GM18868 (cell line): ENCODE results near the gene RBL1.
"Not testable (repeated sequence)": the region's sequence is repeated elsewhere in the genome, so short reads cannot be mapped to it uniquely, and the experiment has no call there.

Experiments
- ATAC-seq: cut with Tn5 transposase; IDR thresholded peaks from one replicate; pipeline ENCODE4 v1.9.1; 2021; ENCODE audit warnings: mild to moderate bottlenecking, moderate library complexity; ENCODE audit not compliant: unreplicated experiment

RBL1 gene

DNA sequence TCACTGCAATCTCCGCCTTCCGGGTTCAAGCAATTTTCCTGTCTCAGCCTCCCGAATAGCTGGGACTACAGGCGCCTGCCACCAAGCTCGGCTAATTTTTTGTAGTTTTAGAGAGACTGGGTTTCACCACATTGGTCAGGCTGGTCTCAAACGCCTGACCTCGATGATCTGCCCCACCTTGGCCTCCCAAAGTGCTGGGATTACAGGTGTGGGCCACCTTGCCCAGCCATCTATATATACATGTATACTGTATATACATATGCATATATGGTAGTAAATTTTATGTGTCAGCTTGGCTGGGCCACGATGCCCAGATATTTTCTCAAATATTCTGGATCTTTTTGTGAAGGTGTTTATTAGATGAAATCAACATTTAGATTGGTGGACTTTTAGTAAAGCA, 18.8 kb downstream of the RBL1 start:
- ATAC-seq: no peak

DNA sequence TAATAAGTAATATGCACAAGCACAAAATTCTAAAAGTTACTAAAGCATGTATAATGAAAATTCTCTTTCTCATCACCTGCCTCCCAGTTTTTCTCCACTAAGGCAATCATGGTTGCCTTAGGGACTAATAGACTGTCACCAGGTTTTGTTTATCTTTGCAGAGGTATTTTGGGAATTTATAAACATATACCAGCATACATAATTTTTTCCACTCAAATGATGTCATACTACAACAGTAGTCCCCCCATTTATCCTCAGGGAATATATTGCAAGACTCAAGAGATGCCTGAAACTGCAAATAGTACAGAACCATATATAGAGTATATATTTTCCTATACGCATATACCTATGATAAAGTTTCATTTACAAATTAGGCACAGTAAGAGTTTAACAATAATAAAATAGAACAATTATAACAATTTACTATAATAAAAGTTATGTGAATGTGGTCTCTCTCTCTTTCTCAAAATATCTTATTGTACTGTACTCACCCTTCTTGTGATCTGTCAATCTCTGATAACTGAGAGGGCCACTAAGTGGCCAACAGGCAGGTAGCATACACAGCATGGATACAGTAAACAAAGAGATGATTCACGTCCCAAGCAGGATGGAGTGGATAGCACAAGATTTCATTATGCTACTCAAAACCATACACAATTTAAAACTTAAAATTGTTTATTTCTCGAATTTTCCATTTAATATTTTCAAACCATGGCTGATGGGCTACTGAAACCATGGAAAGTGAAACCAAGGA, 19.7 kb downstream of the RBL1 start:
- no peak for ATAC-seq

DNA sequence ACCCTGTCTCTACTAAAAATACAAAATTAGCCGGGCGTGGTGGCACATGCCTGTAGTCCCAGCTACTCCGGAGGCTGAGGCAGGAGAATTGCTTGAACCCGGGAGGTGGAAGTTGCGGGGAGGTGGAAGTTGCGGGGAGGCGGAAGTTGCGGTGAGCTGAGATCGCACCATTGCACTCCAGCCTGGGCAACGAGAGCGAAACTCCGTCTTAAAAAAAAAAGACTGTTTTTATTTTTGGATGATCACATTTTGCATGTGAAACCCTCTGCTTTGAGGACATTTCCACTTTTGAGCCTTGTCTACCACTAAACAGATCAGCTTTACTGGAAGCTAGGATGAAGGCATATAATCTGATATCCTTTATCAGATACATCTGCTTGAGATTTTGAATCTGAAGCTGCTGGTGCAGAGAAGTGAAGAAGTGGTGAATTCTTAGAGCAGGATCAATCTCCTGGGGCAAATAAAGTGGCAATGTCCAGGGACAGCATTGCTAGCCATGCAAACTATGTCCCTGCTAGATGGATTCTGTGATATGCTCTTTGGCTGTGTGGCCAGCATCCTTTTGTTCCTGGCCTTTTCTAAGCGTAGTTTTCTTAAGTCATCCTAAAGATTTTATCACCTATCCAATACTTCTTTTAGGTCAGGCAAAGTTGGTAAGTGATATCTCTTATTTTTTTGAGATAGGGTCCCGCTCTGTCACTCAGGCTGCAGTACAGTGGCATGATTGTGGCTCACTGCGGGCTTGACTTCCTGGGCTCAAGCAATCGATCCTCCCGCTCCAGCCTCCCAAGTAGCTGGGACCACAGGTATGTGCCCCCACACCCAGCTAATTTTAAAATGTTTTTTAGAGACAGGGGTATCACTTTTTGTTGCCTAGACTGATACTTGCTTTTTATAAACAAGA, 23.3 kb downstream of the RBL1 start:
- no peak for ATAC-seq

DNA sequence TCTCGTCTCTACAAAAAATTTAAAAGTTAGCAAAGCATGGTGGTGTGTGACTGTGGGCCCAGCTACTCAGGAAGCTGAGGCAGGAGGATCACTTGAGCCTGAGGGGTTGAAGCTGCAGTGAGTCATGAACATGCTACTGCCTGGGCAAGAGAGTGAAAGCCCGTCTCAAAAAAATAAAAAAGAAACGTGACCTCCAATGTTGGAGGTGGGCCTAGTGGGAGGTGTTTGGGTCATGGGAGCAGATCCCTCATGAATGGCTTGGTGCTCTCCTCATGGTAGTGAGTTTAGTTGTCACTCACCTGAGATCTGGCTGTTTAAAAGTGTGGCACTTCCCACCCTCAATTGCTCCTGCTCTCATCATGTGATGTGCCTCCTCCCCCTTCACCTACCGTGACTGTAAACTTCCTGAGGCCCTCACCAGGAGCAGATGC, 24.3 kb downstream of the RBL1 start:
- peak; percentile 56 for ATAC-seq

DNA sequence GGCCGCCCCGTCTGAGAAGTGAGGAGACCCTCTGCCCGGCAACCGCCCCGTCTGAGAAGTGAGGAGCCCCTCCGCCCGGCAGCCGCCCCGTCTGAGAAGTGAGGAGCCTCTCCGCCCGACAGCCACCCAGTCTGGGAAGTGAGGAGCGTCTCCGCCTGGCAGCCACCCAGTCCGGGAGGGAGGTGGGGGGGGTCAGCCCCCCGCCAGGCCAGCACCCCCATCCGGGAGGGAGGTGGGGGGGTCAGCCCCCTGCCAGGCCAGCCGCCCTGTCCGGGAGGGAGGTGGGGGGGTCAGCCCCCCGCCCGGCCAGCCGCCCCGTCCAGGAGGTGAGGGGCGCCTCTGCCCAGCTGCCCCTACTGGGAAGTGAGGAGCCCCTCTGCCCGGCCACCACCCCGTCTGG, 26.2 kb downstream of the RBL1 start:
- ATAC-seq: not testable (repeated sequence)

DNA sequence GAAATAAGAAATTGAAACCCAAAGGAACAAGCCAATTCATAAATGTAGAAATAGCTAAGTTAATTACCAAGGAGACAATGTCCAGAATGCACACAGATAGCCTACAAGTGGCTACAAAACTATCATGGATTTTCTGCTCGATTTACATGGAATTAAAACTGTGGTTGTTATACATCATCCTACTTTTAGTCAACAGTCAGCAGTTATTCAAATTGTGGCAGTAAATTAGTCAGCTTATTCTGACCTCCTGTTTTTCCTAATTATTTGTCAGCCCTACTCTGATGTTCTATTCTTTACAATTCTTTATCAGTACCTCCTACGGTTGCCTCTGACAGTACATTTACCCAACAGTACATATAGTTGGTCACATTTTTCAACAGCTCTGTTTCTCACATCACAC, 29.6 kb downstream of the RBL1 start:
- no peak for ATAC-seq

DNA sequence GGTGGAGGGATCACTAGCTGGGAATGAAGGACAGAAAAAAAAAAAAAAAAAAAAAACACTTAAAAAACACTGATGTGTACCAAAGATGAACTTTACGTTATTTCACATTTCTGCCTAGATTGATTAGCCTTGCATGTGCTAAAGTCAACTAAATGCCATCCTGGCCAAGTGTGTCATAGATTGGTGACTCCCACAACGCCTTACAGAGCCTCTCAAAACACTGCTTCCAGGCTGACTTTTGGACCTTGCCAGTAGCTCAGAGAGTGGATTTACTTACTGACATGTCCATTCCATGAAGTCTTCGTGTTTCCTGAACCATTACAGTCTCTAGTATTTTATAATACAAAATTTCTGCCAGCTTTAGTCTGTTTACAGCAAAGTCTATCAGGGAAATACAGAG, 40.5 kb downstream of the RBL1 start:
- ATAC-seq: no peak

DNA sequence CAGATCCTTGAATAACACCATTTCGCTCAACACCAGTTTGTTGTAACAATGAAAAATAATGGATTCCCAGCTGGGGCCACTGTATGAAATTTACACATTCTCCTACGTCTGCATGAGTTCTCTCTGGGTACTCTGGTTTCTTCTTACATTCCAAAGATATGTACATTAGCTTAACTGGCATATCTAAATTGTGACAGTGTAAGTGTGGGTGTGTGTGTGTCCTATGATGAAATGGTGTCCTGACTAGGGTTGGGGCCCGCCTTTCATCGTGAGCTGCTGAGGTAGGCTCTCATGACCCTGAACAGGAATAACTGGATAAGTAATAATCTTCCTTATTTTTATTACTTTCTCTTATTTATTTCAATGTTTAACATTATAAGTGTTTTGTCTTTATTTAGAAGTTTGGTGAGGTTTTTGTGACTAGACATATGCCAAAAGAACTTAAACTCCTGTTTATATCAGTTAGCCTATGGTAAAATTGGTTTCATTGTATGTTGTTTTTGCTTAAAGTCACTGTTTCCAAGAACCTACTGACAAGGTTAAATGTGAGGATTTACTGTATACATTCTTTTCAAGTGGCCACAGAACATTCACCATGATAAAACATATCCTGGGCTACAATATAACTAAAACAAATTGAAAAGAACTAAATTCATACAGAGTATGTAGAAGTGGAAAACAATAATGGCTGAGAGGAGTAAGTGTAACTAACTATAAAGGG, 42.4 kb downstream of the RBL1 start:
- no peak for ATAC-seq

DNA sequence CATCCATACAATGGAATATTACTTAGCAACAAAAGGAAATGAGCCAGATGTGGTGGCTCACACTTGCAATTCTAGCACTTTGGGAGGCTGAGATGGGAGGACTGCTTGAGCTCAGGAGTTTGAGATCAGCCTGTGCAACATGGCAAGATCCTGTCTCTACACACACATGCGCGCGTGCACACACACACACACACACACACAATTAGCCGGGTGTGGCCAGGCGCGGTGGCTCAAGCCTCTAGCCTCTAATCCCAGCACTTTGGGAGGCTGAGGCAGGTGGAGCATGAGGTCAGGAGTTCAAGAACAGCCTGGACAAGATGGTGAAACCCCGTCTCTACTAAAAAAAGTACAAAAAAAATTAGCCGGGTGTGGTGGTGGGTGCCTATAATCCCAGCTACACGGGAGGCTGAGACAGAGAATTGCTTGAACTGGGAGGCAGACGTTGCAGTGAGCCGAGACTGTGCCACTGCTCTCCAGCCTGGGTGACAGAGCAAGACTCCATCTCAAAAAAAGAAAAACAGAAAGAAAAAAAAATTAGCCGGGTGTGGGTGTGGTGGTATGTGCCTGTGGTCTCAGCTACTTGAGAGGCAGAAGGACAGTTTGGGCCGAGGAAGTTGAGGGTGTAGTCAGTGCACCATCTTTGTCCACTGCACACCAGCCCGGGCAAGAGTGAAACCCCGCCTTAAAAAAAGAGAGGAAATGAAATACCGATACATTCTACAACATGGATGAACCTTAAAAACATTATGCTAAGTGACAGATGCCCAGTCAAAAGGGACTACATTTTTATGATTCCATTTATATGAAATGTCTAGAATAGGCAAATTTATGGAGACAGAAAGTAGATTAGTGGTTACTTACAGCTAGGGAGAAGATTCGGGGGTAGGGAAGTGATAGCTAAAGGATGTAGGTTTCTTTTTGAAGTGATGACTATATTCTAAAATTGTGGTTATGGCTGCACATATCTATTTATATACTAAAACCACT, 52.5 kb downstream of the RBL1 start:
- peak; percentile 55 for ATAC-seq

DNA sequence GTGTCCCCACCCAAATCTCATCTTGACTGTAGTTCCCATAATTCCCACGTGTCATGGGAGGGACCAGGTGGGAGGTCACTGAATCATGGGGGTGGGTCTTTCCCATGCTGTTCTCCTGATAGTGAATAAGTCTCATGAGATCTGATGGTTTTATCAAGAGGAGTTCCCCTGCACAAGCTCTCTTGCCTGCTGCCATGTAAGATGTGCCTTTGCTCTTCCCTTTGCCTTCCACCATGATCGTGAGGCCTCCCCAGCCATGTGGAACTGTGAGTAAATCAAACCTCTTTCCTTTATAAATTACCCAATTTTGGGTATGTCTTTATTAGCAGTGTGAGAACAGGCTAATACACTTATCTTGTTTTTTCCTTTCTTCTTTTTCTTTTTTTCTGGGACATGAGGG, 56.4 kb downstream of the RBL1 start:
- ATAC-seq: not testable (repeated sequence)

DNA sequence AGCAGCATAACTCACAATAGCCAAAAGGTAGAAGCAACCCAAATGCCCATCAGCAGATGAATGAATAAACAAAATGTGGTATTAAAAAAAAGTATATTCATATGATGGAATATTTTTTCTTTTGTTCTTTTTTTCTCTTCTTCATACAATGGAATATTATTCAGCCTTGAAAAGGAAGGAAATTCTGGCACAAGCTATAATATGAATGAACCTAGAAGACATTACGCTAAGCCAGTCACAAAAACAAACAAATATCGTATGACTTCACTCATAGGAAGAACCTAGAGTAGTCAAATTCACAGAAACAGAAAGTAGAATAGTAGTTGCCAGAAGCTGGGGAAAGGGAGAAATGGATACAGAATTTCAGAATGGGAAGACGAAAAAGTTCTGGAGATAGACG, 63.7 kb downstream of the RBL1 start:
- no peak for ATAC-seq

DNA sequence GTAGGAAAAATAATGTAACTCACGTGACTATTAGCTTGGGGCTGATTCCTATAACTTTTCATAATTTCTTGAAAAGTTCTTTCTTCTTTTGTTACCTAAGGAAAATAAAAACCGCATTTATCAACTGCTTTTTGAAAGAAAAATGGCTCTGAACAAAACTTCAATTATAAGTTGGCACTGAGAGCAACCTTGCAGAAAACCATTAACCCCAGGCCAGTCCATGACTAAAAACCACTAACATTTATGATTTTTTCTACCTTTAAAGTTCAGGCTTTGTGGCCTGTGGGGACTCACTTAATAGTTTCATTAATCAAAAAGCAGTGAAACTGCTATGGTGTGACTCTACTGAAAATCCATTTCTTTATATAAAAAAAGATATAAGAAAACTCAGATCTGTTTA, 75.2 kb downstream of the RBL1 start:
- no peak for ATAC-seq

DNA sequence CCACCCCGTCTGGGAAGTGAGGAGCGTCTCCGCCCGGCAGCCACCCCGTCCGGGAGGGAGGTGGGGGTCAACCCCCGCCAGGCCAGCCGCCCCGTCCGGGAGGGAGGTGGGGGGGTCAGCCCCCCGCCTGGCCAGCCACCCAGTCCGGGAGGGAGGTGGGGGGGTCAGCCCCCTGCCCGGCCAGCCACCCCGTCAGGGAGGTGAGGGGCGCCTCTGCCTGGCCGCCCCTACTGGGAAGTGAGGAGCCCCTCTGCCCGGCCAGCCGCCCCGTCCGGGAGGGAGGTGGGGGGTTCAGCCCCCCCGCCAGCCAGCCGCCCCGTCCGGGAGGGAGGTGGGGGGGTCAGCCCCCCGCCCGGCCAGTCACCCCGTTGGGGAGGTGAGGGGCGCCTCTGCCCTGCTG, 83.2 kb downstream of the RBL1 start:
- ATAC-seq: not testable (repeated sequence)

DNA sequence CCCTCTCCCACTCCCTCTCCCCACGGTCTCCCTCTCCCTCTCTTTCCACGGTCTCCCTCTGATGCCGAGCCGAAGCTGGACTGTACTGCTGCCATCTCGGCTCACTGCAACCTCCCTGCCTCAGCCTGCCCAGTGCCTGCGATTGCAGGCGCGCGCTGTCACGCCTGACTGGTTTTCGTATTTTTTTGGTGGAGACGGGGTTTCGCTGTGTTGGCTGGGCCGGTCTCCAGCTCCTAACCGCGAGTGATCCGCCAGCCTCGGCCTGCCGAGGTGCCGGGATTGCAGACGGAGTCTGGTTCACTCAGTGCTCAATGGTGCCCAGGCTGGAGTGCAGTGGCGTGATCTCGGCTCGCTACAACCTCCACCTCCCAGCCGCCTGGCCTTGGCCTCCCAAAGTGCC, 83.9 kb downstream of the RBL1 start:
- ATAC-seq: not testable (repeated sequence)

DNA sequence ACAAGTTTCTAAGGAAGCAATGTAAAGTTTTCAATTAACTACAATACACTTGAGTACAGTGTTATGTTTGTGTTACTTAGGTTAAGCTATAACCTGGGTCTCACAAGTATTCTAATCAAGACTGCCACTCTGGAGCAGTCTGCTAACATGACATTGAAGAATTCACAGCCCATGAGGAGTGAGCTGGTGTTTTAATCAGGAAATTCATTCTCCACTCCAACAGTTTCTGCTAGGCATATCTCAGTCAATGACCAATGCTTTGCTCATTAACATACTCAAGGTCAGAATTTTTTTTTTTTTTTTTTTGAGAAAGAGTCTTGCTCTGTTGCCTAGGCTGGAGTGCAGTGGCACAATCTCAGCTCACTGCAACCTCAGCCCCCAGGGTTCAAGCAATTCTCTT, 84.7 kb downstream of the RBL1 start:
- ATAC-seq: no peak

DNA sequence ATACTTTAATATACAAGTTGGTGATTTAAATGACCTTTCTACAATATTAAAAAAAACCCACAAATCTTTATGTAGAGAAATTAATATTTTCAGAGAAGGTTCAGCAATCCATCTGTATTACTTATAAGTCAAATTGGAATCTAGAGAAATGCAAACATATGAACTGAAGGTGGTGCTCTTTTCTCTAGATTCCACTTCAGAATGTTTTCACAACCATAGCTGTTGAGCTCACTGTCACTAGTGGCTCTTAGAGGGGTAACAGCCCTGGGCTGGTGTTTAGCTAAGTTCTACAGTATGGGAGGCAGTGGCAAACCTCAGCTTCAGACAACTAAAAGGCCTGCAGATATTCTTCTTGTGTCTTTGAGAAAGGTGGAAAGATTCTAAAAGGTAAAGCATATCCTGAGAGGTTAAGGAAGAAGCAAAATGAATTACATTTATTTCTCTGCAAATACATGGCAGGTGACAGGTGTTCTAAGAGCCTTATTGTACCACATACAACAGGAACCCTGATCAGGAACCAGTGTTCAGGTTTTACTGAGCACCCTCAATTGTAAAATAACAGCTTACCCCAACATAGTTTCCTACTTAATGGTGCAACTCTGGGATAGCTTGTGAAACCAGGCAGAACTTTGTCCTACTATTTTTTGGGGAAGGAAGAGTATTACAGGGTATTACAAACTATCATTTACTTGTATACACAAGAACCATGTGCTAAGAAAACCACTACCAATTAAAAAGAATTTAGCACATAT, 87.7 kb downstream of the RBL1 start:
- ATAC-seq: no peak

DNA sequence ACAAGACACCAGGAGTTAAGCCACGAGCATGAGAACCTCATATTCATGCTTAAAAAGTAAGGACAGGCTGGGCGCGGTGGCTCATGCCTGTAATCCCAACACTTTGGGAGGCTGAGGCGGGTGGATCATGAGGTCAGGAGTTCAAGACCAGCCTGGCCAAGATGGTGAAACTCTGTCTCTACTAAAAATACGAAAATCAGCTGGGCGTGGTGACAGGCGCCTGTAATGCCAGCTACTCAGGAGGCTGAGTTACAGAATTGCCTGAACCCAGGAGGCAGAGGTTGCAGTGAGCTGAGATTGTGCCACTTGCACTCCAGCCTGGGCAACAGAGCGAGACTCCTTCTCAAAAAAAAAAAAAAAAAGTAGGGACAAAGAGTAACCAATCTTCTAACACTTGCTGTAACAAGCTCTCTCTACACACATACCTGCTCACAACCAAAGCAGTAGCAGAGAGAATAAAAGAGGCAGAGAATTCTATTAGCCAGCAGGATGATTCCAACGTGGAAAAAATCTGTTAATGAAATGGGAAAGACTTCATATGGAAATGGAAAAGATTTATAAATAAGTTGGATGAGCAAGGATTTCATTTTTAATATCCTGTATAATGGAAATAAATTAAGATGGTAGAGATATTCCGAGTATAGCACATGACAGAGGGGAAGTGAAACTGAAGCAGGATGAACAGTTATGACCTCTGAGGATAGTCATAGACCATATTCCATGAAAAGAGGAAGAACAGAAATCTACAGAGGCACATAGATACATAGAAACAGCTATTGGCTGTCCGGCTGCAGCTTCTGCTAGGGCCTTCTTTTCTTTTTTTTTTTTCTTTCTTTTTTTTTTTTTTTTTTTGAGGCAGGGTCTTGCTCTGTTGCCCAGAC, 90.5 kb downstream of the RBL1 start:
- not testable (repeated sequence) for ATAC-seq

DNA sequence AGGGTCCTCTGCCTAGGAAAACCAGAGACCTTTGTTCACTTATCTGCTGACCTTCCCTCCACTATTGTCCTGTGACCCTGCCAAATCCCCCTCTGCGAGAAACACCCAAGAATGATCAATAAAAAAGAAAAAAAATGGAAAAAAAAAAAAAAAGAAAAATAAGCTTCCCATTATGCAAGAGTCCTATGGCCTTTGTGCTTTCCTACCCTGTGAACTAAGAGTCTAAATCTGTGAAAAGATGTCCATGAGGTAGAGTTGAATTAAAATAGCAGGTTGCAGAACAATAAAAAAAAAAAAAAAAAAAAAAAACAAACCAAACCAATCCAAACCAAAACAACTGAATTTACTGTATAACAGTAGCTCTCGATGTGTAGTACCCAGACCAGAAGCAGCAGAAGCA, 94.2 kb downstream of the RBL1 start:
- not testable (repeated sequence) for ATAC-seq

DNA sequence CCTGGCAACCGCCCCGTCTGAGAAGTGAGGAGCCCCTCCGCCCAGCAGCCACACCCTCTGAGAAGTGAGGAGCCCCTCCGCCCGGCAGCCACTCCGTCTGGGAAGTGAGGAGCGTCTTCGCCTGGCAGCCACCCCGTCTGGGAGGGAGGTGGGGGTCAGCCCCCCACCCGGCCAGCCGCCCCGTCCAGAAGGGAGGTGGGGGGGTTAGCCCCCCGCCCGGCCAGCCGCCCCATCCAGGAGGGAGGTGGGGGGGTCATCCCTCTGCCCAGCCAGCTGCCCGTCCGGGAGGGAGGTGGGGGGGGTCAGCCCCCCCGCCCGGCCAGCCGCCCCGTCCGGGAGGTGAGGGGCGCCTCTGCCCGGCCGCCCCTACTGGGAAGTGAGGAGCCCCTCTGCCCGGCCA, 95.6 kb downstream of the RBL1 start:
- ATAC-seq: not testable (repeated sequence)
